GM12878 (cell line): ENCODE data around the gene NUDT3. TPM values are rescaled to one million over a fixed set of nuclear protein-coding genes. Genes with fewer than 3 reads are reported as not detected.

Experiments used
- ATAC-seq: fragments of 200-7000 bp; cut with Tn5 transposase; 3 replicates; pipeline ENCODE4 v1.9.1; 2020; ENCODE audit warnings: mild to moderate bottlenecking, moderate library complexity
- BruUV-seq: library from RNA; stranded (reverse); fragments of 400-500 nt; replicated peaks from 2 replicates; lab custom pipeline; 2021; lab: Mats Ljungman, UMichigan
- CTCF ChIA-PET: fragments of 300-600 bp; sonication (Branson Sonifier 250); formaldehyde crosslinking; extraction: SDS; loops from one replicate; lab custom pipeline; 2021; ENCODE audit warnings: inconsistent platforms; lab: Yijun Ruan, JAX
- POLR2A ChIA-PET: fragments of 350-600 bp; formaldehyde crosslinking; extraction: SDS; loops from one replicate; lab custom pipeline; 2021; ENCODE audit warnings: inconsistent platforms; lab: Charles Lee
- RAD21 ChIA-PET: fragments of 300-600 bp; sonication (Branson Sonifier 250); formaldehyde crosslinking; loops from one replicate; lab custom pipeline; 2023; ENCODE audit warnings: antibody characterized with exemption; ENCODE audit not compliant: unreplicated experiment; lab: Charles Lee
- SMC1A ChIA-PET: fragments of 300-600 bp; sonication (Branson Sonifier 250); formaldehyde crosslinking; loops from one replicate; lab custom pipeline; 2023; ENCODE audit not compliant: unreplicated experiment, uncharacterized antibody; lab: Charles Lee
- DNase-seq: peaks from one replicate; pipeline ENCODE4 v3.0.0-alpha.2; 2011; ENCODE audit warnings: low read depth, low spot score
- FAIRE-seq: peaks from 3 replicates; lab custom pipeline; 2011; peaks lifted over from hg19 to GRCh38; lab: Jason Lieb, UNC
- H2AFZ ChIP-seq: 2 replicates; pipeline ENCODE4 v1.6.0; 2011; ENCODE audit warnings: low read depth, low read length, control low read depth; ENCODE audit not compliant: control insufficient read depth
- H3K27ac ChIP-seq: 2 replicates; pipeline ENCODE4 v1.5.1; 2011; ENCODE audit warnings: control low read depth; ENCODE audit not compliant: control insufficient read depth, insufficient read depth
- H3K27me3 ChIP-seq, 2 experiments: replicated peaks in 1 of 2; 2 replicates each; pipeline versions ENCODE4 v1.6.0 to v1.6.1; 2011; ENCODE audit warnings: low read length in 1 of 2; ENCODE audit not compliant: control insufficient read depth in 2 of 2, insufficient read depth in 2 of 2
- H3K36me3 ChIP-seq, 2 experiments: 2 replicates each; pipeline ENCODE4 v1.5.1; 2011; ENCODE audit warnings: low read length in 1 of 2; ENCODE audit not compliant: control insufficient read depth in 2 of 2, insufficient read depth in 2 of 2
- H3K4me1 ChIP-seq: 2 replicates; pipeline ENCODE4 v1.6.1; 2011; ENCODE audit warnings: mild to moderate bottlenecking, low read length, moderate library complexity, mixed read lengths; ENCODE audit not compliant: control insufficient read depth, insufficient read depth
- H3K4me2 ChIP-seq: 2 replicates; pipeline ENCODE4 v1.6.0; 2011; ENCODE audit warnings: control low read depth; ENCODE audit not compliant: control insufficient read depth, insufficient read depth
- H3K4me3 ChIP-seq: fragments of 200-600 bp; sonication (generic); 2 replicates; pipeline ENCODE4 v1.5.1; 2016
- H3K79me2 ChIP-seq: 2 replicates; pipeline ENCODE4 v1.6.0; 2011; ENCODE audit warnings: low read length; ENCODE audit not compliant: control insufficient read depth, insufficient read depth
- H3K9ac ChIP-seq: 2 replicates; pipeline ENCODE4 v1.8.0; 2011; ENCODE audit warnings: low read length, control low read depth, mixed read lengths; ENCODE audit not compliant: control insufficient read depth, insufficient read depth
- H3K9me3 ChIP-seq: replicated peaks from 3 replicates; pipeline ENCODE4 v1.5.1; 2011; ENCODE audit warnings: mild to moderate bottlenecking, low read length; ENCODE audit not compliant: control insufficient read depth, insufficient read depth
- H4K20me1 ChIP-seq: 2 replicates; pipeline ENCODE4 v1.6.0; 2011; ENCODE audit not compliant: control insufficient read depth, insufficient read depth
- ETV6 ChIP-seq, 2 experiments: fragments of 450-650 bp in 1 of 2; IDR thresholded peaks in 1 of 2; conservative IDR thresholded peaks in 1 of 2; 2 replicates each; pipeline ENCODE4 v1.6.1; 2014; ENCODE audit warnings: antibody characterized with exemption in 1 of 2, borderline replicate concordance in 1 of 2, low read depth in 1 of 2, mild to moderate bottlenecking in 1 of 2, moderate library complexity in 1 of 2
- IKZF1 ChIP-seq: fragments of 450-650 bp; conservative IDR thresholded peaks from 2 replicates; pipeline ENCODE4 v1.6.1; 2017; ENCODE audit warnings: antibody characterized with exemption, mild to moderate bottlenecking
- KDM1A ChIP-seq: fragments of 200-600 bp; sonication (generic); IDR thresholded peaks from 2 replicates; pipeline ENCODE4 v1.6.1; 2016; ENCODE audit warnings: borderline replicate concordance
- NFYA ChIP-seq: IDR thresholded peaks from 2 replicates; pipeline ENCODE4 v1.6.1; 2011; ENCODE audit warnings: low read depth, mild to moderate bottlenecking, low read length, improper control_type of control experiment, borderline replicate concordance
- SREBF2 ChIP-seq: IDR thresholded peaks from 2 replicates; pipeline ENCODE4 v1.6.1; 2012; ENCODE audit warnings: mild to moderate bottlenecking, low read length
- WGBS: methylation state at CpG from one replicate; pipeline ENCODE4 v1.1.6; 2016; ENCODE audit warnings: low lambda C conversion rate; ENCODE audit not compliant: insufficient replicate concordance, insufficient coverage; ENCODE audit errors: missing lambda C conversion rate; 5-methylcytosine and 5-hydroxymethylcytosine counted together
- in situ Hi-C: fragments of 300-500 bp; cut with MboI; formaldehyde crosslinking; loops from 9 replicates; pipeline ENCODE4 v1.14.3; 2018; ENCODE audit warnings: mixed read lengths
- intact Hi-C: fragments of 100-400 bp; cut with micrococcal nuclease; formaldehyde crosslinking; loops from one replicate; pipeline ENCODE4 v1.14.2; 2022; ENCODE audit not compliant: unreplicated experiment
- polyA plus RNA-seq, 11 experiments: library from polyadenylated mRNA; depleted of rRNA in 4 of 11; unstranded in 6 of 11; stranded (reverse) in 5 of 11; fragments of >200 nt; fragmentation: Nextera tagmentation in 4 of 11; fragmentation: Illumina TruSeq in 1 of 11; extraction: Ambion mirVana in 4 of 11; extraction: Trizol in 1 of 11; gene quantifications; 1 replicate in 1 of 11; 2 replicates in 10 of 11; pipeline versions ENCODE4 v1.2.1 to v1.2.3, GENCODE V29; 2011 to 2016; ENCODE audit warnings: inconsistent platforms in 2 of 11, missing spikeins in 2 of 11, low read depth in 1 of 11
- total RNA-seq, 4 experiments: library from RNA; depleted of rRNA in 3 of 4; stranded (reverse); fragments of >200 nt in 3 of 4; fragmentation: Illumina TruSeq in 1 of 4; extraction: Trizol in 1 of 4; gene quantifications; 2 replicates each; pipeline versions ENCODE4 v1.2.1 to v1.2.3, GENCODE V29; 2013 to 2021
- TF ChIP-seq, protein P1 (sequence below): fragments of 150-350 bp; IDR thresholded peaks from 2 replicates; pipeline ENCODE4 v1.6.1; 2014; ENCODE audit warnings: mild to moderate bottlenecking, low read depth, low read length
- TF ChIP-seq, protein P2 (sequence below): fragments of 450-650 bp; IDR thresholded peaks from 2 replicates; pipeline ENCODE4 v1.6.1; 2018; ENCODE audit warnings: mild to moderate bottlenecking, low read depth, moderate library complexity; ENCODE audit not compliant: partially characterized antibody
- TF ChIP-seq, protein P3 (sequence below): IDR thresholded peaks from 2 replicates; pipeline ENCODE4 v1.6.1; 2011; ENCODE audit warnings: borderline replicate concordance, low read depth, mild to moderate bottlenecking, moderate library complexity, mixed read lengths, low read length; ENCODE audit not compliant: insufficient read depth; ENCODE audit errors: extremely low read length
- TF ChIP-seq, protein P4 (sequence below): fragments of 450-650 bp; IDR thresholded peaks from 2 replicates; pipeline ENCODE4 v1.6.1; 2016; ENCODE audit warnings: mild to moderate bottlenecking, moderate library complexity, borderline replicate concordance
- TF ChIP-seq, protein P5 (sequence below): IDR thresholded peaks from 2 replicates; pipeline ENCODE4 v1.6.1; 2011; ENCODE audit warnings: low read depth, mild to moderate bottlenecking, low read length, moderate library complexity, borderline replicate concordance; ENCODE audit errors: extremely low read depth

The NUDT3 gene
- total and polyA plus RNA-seq, 10 of the 15 experiments (the other 5 are each of a cell fraction or from before 2014, with no cell fraction given) = 2.4 to 32.3 (median 25.5) TPM

DNA sequence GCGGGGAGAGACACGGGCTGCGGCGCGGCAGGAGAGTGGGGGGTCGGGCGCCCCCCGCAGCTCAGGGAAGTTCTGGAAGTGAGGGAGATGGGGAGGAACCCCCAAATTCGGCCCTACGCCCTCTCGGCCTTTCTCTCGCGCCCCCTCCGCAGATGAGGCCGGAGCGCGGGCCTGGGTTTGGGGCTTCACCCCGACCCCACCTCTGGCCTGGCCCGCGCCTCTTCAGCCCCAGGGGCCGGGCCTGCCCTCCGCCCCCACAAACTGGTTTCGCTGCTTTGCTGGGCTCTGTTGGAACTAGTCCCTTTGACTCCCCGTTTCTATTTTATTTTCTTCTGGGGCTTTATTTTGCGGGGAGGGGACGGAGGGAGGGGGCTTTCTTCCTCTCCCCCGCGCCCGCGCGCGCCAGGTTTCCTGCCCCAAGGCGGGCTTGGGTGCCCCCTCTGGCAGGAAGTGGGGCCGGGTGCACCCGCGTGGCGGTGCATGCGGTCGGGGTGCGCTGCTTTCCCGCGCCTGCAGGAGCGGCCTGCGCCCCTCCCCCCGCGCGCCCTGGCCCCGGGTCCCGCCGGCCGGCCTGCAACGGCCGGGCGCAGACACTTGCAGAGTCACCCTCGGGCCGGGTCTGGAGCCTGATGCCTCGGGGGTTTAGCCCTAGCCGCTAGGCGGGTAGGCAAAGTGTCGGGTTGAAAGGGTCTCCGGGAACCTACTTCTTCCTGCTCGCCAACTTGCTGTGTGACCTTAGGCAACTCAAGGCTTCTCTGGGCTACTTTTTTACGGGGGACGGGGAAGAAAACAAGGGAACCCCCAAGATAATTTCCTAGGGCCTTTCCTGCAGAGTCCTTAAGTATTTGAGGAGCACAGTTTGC, 154.5 kb downstream of the NUDT3 start:
- H3K4me2 ChIP-seq = peak overlapping the region; percentile 85
- peaks cover 21% of the 10 kb centered on the region for H3K4me1 ChIP-seq
- no TSS peak for BruUV-seq
- H3K79me2 ChIP-seq = peaks cover 51% of the 10 kb centered on the region
- POLR2A ChIA-PET = interaction anchor here (1.0 to 2.1 kb wide), 6 partner anchors 10 to 420 kb away, joined by 3 to 20 read pairs (median 5); no protein-coding TSS in a partner anchor
- ATAC-seq = peak; percentile 30
- FAIRE-seq = peak; percentile 23
- H3K9ac ChIP-seq = peak overlapping the region; percentile 99
- intact Hi-C loops (no loop called here), in situ Hi-C loops (loop anchor here (25.0 kb wide), 1 partner anchor 374 kb away; no protein-coding TSS in a partner anchor)
- no peaks in the 10 kb centered on the region for H3K9me3 ChIP-seq
- peak overlapping the region; percentile 94 for H3K27ac ChIP-seq
- peak overlapping the region; percentile 93 for H3K4me3 ChIP-seq
- DNase-seq = no peak
- peaks cover 5% of the 10 kb centered on the region; the same call in 1 of the 2 replicates for H4K20me1 ChIP-seq
- H2AFZ ChIP-seq = peak overlapping the region; percentile 44; the same call in 1 of the 2 replicates
- SMC1A ChIA-PET = no interaction called here
- 1% methylated on average over 40 of the region's 64 CpGs for WGBS
- CTCF ChIA-PET = interaction anchor here (1.5 kb wide), 1 partner anchor 42 kb away, joined by 5 read pairs; no protein-coding TSS in a partner anchor
- peaks cover 19 to 25% of the 10 kb centered on the region in 2 experiments for H3K36me3 ChIP-seq
- H3K27me3 ChIP-seq = no peaks in the 10 kb centered on the region
- RAD21 ChIA-PET = interaction anchor here (1.7 to 2.1 kb wide), 4 partner anchors 11 to 42 kb away, joined by 5 to 17 read pairs (median 10); partner anchors contain the start of gene SMIM29
- TF ChIP-seq, protein P1, sequence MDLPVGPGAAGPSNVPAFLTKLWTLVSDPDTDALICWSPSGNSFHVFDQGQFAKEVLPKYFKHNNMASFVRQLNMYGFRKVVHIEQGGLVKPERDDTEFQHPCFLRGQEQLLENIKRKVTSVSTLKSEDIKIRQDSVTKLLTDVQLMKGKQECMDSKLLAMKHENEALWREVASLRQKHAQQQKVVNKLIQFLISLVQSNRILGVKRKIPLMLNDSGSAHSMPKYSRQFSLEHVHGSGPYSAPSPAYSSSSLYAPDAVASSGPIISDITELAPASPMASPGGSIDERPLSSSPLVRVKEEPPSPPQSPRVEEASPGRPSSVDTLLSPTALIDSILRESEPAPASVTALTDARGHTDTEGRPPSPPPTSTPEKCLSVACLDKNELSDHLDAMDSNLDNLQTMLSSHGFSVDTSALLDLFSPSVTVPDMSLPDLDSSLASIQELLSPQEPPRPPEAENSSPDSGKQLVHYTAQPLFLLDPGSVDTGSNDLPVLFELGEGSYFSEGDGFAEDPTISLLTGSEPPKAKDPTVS = no peak
- TF ChIP-seq, protein P2, sequence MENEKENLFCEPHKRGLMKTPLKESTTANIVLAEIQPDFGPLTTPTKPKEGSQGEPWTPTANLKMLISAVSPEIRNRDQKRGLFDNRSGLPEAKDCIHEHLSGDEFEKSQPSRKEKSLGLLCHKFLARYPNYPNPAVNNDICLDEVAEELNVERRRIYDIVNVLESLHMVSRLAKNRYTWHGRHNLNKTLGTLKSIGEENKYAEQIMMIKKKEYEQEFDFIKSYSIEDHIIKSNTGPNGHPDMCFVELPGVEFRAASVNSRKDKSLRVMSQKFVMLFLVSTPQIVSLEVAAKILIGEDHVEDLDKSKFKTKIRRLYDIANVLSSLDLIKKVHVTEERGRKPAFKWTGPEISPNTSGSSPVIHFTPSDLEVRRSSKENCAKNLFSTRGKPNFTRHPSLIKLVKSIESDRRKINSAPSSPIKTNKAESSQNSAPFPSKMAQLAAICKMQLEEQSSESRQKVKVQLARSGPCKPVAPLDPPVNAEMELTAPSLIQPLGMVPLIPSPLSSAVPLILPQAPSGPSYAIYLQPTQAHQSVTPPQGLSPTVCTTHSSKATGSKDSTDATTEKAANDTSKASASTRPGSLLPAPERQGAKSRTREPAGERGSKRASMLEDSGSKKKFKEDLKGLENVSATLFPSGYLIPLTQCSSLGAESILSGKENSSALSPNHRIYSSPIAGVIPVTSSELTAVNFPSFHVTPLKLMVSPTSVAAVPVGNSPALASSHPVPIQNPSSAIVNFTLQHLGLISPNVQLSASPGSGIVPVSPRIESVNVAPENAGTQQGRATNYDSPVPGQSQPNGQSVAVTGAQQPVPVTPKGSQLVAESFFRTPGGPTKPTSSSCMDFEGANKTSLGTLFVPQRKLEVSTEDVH = no peak
- TF ChIP-seq KDM1A (no peak), SREBF2 (no peak), NFYA (no peak), IKZF1 (peak; percentile 78), ETV6 (conservative IDR thresholded peaks at IDR 0.05 in 1 of 2, IDR thresholded peaks at IDR 0.05 in 1 of 2; ENCODE audit: borderline replicate concordance in 1 of 2, low read depth in 1 of 2) (no peak)
- TF ChIP-seq, protein P3, sequence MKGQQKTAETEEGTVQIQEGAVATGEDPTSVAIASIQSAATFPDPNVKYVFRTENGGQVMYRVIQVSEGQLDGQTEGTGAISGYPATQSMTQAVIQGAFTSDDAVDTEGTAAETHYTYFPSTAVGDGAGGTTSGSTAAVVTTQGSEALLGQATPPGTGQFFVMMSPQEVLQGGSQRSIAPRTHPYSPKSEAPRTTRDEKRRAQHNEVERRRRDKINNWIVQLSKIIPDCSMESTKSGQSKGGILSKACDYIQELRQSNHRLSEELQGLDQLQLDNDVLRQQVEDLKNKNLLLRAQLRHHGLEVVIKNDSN = no peak
- TF ChIP-seq, protein P4, sequence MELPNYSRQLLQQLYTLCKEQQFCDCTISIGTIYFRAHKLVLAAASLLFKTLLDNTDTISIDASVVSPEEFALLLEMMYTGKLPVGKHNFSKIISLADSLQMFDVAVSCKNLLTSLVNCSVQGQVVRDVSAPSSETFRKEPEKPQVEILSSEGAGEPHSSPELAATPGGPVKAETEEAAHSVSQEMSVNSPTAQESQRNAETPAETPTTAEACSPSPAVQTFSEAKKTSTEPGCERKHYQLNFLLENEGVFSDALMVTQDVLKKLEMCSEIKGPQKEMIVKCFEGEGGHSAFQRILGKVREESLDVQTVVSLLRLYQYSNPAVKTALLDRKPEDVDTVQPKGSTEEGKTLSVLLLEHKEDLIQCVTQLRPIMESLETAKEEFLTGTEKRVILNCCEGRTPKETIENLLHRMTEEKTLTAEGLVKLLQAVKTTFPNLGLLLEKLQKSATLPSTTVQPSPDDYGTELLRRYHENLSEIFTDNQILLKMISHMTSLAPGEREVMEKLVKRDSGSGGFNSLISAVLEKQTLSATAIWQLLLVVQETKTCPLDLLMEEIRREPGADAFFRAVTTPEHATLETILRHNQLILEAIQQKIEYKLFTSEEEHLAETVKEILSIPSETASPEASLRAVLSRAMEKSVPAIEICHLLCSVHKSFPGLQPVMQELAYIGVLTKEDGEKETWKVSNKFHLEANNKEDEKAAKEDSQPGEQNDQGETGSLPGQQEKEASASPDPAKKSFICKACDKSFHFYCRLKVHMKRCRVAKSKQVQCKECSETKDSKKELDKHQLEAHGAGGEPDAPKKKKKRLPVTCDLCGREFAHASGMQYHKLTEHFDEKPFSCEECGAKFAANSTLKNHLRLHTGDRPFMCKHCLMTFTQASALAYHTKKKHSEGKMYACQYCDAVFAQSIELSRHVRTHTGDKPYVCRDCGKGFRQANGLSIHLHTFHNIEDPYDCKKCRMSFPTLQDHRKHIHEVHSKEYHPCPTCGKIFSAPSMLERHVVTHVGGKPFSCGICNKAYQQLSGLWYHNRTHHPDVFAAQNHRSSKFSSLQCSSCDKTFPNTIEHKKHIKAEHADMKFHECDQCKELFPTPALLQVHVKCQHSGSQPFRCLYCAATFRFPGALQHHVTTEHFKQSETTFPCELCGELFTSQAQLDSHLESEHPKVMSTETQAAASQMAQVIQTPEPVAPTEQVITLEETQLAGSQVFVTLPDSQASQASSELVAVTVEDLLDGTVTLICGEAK = no peak
- TF ChIP-seq, protein P5, sequence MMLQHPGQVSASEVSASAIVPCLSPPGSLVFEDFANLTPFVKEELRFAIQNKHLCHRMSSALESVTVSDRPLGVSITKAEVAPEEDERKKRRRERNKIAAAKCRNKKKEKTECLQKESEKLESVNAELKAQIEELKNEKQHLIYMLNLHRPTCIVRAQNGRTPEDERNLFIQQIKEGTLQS = no peak
